HG02970 (cell line): Measurements from ENCODE around the gene SH2D2A.

Experiments used
- ATAC-seq: cut with Tn5 transposase; IDR thresholded peaks from one replicate; pipeline ENCODE4 v1.9.1; 2021; ENCODE audit warnings: mild to moderate bottlenecking, moderate library complexity, moderate number of reproducible peaks; ENCODE audit not compliant: unreplicated experiment, low FRiP score

SH2D2A gene

DNA sequence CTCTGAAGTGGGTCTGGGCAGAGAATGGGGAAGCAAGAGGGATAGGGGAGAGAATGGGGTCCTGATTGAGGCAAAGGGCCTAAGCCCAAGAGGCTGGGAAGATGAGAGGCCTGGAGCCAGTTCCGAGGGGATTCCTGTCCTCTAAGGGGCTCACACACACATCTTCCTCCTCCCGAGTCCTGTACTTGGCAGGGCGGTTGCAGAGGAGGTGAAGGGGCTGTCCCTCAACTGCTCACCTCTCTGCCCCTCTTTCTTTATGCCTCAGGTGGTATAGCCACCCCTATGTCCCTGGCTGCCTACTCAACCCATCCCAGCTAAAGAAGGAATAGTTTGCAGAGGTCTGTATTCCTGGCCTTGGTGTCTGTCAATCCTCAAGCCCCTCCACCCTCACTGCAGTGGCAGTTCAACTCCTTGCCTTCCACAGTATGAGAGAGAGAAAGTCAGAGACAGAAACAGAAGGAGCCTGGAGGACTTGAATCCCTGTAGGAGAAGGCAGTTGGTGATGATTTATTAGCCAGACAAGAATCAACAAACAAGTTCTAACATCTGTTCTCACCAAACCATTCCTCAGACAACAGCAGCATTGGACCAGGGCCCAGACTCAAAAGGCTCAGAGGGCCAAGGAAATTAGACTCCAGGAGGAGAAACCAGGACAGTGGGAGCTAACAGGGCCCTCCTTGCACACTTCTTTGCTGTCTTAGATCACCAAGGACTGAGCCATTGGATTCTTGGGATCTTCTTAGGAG, 10.7 kb downstream of the SH2D2A start:
- ATAC-seq: no peak

- ATAC-seq: no peak
These were observed 11.9 kb downstream of the SH2D2A start for GRCh38 chr1:156804572-156805243.

DNA sequence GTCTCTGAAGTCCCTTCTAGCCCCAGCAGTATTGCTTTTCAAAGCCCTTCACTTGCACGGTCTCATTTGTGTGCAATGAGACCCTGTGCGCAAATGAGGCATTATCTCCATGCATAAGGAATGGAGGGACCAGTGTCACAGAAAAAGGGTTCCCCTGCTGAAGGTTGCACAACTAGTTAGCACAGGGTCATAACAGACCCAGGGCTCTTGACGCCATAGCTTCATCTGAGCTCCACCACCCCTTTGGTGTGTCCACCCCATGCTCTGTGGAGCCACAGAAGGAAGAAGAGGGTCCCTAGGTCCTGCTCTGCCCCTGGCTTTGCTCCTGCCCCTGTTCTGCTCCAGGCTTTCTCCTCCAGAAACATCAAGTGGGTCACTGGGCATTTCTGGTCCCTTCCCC, 12.6 kb downstream of the SH2D2A start:
- ATAC-seq: no peak

DNA sequence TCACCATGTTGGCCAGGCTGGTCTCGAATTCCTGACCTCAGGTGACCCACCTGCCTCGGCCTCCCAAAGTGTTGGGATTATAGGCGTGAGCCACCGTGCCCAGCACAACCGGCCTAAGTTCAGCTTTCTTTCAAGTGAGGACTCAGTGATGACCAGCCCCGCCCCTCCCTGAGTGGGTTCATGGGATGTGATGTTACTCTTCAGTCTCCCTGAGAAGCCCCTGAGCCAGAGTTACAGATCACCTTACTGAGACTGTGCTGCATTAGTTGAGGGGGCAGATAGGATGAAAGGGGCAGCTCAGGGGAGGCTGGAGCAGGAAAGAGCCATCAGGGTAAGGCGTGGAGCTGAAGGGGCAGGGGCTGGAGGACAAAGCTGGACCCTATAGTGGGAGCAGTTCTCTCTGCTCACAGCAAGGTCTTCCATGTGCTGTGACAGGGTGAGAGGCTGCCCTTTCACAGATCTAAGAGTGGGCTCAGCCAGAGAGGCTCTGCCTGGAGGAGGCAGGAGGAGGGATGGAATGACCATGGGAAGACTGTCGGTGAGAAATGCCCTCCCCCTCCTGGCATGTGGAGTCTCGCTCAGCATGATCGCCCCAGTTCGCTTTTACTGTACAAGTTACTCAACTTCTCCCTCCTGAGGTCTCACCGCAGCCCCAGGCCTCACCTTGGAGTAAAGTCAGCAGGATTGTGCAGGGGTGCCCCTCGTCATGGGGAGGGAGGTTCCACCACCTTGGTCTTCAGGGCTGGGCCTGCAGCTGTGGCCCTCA, 13.4 kb downstream of the SH2D2A start:
- ATAC-seq: no peak

GRCh38 chr1:156802421-156802935, 14.2 kb downstream of the SH2D2A start:
- no peak for ATAC-seq

DNA sequence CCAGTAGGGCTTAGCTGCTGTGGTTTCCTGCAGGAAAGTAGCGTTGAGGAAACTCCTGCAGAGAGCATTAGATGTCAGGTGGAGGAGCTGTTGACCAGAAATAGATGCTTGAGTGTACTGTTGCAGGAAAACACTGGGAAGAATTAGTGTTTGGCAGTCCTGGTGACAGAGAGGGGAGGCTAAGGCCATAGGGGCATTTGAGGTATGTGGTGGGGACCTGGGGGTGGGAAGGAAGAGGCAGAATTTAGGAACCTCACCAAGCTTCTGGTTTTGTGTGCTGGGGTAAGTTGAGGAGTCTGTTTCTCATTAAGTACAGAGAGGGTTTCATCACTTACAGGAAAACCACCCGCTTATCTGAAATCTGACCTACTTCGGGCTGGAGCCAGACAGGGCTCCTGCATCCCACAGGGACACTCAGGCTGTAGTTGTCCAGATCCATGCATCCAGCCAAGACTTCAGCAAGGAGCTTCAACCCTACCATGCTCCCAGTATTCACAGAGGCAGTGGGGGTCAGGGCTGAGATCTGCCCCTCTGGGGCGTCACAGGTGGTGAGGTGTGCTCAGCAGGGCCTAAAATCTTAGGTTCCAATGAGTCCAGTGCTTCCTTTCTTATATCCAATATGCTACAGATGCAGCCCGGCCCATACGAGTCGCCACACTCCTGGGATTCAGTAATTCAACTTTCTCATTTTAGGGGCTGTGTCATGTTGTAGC, 15.1 kb downstream of the SH2D2A start:
- no peak for ATAC-seq

DNA sequence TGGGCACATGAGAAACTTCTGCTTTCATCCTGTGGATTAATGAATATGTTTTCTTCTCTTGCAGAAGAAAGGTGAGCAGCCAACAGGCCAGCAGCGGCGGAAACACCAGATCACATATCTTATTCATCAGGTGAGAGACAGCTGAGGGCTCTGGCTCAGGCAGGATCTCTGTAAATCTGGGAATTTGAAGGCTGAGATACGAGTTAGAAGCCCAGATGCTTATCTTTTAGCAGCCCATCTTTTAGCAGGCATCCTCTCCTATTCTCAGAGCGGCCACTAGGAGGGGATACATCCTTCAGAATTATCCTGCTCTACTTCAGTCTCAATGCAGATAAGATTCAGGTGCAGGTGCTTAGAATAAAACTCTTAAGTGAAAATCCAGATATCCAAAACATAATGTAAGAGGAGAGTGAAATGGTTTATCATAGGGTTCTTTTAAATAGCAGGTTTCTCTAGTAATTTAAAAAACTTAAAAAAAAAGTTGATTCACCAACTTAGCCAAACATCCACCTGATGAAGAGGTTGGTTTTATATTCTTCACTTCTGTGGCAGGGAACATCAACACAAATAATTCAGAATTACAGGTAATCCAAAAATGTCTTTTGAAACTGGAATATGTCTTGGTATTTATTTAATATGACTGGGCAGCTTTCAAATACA, 19.3 kb downstream of the SH2D2A start:
- ATAC-seq: no peak

- ATAC-seq: no peak
These were observed 20.1 kb downstream of the SH2D2A start for GRCh38 chr1:156796340-156797097.

- ATAC-seq: no peak
These were observed 20.9 kb downstream of the SH2D2A start for GRCh38 chr1:156795787-156796186.

- no peak for ATAC-seq
These were observed 21.3 kb downstream of the SH2D2A start for GRCh38 chr1:156795374-156795733.

DNA sequence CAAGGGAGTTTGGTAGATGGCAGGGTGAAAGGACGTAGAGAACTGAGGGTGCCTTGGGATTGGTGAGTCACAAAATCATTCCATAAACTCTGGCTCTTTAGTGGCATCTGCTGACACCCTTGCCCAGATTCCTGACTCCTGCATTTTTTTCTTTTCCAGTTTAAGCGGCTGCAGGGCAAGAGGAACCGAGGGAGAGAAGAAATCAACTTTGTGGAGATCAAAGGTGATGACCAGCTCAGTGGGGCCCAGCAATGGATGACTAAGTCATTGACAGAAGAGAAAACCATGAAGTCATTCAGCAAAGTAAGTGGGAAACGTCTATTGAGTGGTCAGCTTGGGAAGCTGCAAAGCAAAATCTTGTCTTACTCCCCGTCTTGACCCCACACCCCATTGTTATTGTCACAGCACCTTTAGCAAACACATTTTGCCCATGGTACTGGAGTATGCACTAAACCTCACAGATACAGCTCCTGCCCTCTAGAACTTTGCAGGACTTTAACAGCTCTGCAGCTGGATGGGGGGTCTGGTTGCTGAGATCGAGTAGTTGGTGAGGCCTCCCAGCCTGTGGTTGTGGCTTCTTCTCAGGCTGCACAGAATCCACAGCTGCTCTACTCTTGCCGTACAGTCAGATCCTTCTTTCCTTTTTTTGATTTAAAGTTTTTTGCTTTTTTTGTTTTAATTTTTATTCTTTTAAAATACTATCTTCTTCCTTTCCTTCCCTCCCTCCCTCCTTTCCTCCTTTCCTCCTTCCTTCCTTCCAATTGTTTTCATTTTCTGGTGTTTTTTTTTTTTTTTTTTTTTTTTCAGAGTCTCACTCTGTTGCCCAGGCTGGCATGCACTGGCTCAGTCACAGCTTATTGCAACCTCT, 21.9 kb downstream of the SH2D2A start:
- no peak for ATAC-seq

- ATAC-seq: no peak
These were observed 26.9 kb downstream of the SH2D2A start for GRCh38 chr1:156789621-156790318.

- no peak for ATAC-seq
These were observed 28.5 kb downstream of the SH2D2A start for GRCh38 chr1:156788136-156788535.

- ATAC-seq: no peak
These were observed 30.0 kb downstream of the SH2D2A start for GRCh38 chr1:156786640-156787039.

GRCh38 chr1:156785458-156785857, 31.2 kb downstream of the SH2D2A start:
- no peak for ATAC-seq

DNA sequence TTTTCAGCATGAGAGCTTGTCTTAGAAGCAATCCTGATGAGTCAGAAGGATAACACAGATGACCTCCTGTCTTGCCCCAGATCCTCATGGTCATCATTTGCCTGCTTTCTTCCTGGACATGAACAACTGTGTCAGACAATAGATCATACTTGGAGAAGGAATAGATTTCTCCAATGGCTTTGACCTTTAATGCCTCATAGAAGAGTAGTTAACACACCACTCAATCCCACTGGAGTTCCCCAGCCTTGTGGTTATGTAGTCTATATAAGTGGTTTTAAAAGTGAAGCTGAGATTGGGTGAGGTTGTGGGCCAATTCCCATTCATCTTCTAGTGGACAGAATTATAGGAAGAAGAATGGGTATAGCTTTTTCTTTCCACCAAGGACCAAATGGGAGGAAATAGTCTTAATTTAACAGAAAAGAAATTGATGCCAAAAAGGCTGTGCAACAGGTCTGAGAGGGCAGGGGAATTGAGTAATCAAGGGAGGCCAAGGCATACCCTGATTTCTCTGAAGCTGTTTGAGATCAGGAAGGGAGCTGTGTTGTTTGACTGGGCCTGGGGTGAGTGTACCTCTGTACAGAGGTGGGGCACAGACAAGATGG, 35.0 kb downstream of the SH2D2A start:
- no peak for ATAC-seq

GRCh38 chr1:156777573-156777972, 39.1 kb downstream of the SH2D2A start:
- ATAC-seq: no peak
